ENCODE data around the gene KRTAP9-7.
"Not testable (repeated sequence)": the region's sequence is repeated elsewhere in the genome, so short reads cannot be mapped to it uniquely, and the experiment has no call there.

Gene KRTAP9-7

DNA sequence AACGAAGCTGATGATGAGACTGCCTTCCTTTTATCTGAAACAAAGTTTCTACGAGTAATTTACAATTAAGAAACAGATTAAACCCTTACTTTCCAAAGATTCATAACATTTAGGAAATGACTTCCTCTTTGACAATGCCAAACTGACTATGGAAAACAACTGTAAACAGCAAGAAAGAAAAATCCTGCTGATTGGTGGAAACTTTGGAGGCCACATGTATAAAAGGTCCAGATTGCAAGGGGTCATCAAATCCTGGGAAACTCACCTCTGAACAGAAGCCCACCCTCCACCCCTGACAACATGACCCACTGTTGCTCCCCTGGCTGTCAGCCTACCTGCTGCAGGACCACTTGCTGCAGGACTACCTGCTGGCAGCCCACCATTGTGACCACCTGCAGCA, 10.4 kb upstream of the KRTAP9-7 start, which contains the start of gene KRTAP9-6:
KRTAP9-6 (plus strand) TSS at position 301 of the 400 bp plus-strand sequence; CDS start at position 301, 0 bp downstream.
- TF ChIP-seq CTCF (IDR thresholded peaks at IDR 0.05; ENCODE audit: borderline replicate concordance, insufficient read depth, low read depth, low read length): no peak
- no peak within 1 kb of the TSS for H3K4me3 ChIP-seq (ENCODE audit: low read depth, low read length)

DNA sequence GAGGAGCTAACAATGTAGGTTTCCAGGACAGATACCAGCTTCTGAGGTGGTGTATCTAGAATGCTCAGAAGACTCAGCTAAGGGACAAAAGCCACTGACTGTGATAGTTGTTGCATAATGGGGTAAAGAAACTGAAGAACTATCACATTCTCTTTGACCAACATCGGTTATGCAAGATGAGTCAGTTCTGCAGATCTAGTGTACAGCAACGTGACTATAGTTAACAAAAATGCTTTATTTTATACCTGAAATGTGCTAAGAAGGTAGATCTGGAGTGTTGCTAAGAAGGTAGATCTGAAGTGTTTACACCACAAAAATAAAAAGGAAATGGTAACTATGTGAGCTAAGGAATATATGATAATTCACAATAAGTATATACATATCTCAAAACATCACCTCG, 7.8 kb upstream of the KRTAP9-7 start:
- TF ChIP-seq CTCF (IDR thresholded peaks at IDR 0.05; ENCODE audit: borderline replicate concordance, insufficient read depth, low read depth, low read length): no peak
- H3K4me3 ChIP-seq (ENCODE audit: low read depth, low read length): no peak overlapping the region

DNA sequence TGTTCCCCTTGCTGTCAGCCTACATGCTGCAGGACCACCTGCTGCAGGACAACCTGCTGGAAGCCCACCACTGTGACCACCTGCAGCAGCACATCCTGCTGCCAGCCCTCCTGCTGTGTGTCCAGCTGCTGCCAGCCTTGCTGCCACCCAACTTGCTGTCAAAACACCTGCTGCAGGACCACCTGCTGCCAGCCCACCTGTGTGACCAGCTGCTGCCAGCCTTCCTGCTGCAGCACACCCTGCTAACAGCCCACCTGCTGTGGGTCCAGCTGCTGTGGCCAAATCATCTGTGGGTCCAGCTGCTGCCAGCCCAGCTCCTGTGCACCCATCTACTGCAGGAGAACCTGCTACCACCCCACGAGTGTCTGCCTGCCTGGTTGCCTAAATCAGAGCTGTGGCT, 4.2 kb upstream of the KRTAP9-7 start:
- H3K4me3 ChIP-seq (ENCODE audit: low read depth, low read length): not testable (repeated sequence)

DNA sequence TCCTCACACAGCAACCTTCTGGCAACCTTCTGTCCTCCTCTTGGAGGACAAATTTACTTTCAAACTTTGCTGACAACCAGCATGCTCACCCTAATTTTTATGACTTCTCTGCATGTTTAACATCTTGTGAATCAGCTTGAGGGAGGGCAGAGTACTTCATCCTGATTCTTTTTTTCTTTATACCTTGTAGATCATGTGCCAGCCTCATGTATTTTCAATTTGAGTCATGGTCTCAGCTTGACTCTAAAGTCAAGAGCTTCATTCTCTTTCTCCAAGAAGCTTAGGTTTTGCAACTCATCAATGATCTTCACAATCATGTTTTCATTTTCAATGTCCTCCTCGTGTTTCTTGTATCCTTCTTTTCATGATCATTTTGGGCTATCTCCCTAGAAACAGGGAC, 3.6 kb upstream of the KRTAP9-7 start:
- H3K4me3 ChIP-seq (ENCODE audit: low read depth, low read length): no peak overlapping the region
- TF ChIP-seq CTCF (IDR thresholded peaks at IDR 0.05; ENCODE audit: borderline replicate concordance, insufficient read depth, low read depth, low read length): no peak

DNA sequence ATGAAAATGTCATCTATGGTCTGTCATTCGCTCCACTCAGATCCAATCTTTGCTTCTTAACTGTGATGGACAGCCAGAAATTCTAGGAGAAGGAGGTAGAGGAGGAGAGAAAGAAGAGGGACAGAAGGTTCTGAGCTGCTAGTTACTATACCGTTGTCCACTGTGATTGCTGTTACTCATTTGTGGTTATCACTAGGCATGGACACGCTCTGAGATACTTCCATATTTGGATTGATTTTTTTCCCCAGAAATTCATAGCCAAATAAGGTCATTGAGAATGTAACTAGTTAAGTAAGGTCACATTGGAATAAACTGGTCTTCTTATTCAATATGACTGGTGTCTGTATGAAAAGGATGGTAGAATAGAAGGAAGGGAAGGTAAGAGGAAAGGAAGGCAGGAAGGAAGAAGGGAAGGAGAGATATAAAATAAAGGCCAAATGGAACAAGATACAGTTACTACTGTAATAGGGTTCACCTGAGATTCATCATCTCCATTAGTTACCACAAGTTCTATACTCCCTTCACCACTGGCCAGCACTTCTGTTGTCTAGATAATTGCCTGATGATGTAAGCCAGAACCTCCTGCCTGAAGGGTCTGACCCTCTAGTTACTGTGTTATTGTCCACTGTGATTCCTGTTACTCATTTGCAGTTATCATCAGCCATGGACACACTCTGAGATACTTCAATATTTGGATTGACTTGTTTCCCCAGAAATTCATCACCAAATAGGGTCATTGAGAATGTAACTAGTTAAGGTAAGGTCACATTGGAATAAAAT, 2.9 kb downstream of the KRTAP9-7 start:
- H3K4me3 ChIP-seq (ENCODE audit: low read depth, low read length): no peak overlapping the region
- TF ChIP-seq CTCF (IDR thresholded peaks at IDR 0.05; ENCODE audit: borderline replicate concordance, insufficient read depth, low read depth, low read length): no peak

- TF ChIP-seq CTCF (IDR thresholded peaks at IDR 0.05; ENCODE audit: borderline replicate concordance, insufficient read depth, low read depth, low read length): no peak
- no peak overlapping the region for H3K4me3 ChIP-seq (ENCODE audit: low read depth, low read length)
Observed at GRCh38 chr17:41284043-41284442, 8.5 kb downstream of the KRTAP9-7 start.

- H3K4me3 ChIP-seq (ENCODE audit: low read depth, low read length): no peak overlapping the region
- no peak for TF ChIP-seq CTCF (IDR thresholded peaks at IDR 0.05; ENCODE audit: borderline replicate concordance, insufficient read depth, low read depth, low read length)
Observed at GRCh38 chr17:41284546-41284945, 9.0 kb downstream of the KRTAP9-7 start.

Measured in GM12875 (cell line).